Stomach (tissue), 9 donors: ENCODE measurements around the gene PASD1. TPM values are rescaled to one million over a fixed set of nuclear protein-coding genes. Genes with fewer than 3 reads are reported as not detected.

Experiments used
- DNase-seq, 2 donors: peaks; one replicate each; pipeline versions ENCODE4 v3.0.0 to v3.0.0-alpha.2; 2013 to 2019
- H3K27ac ChIP-seq, 5 donors: fragments of 200-600 bp in 4 of 5; sonication (generic) in 4 of 5; one replicate each; pipeline ENCODE4 v1.5.1; 2013 to 2019; ENCODE audit warnings: mild to moderate bottlenecking in 1 of 5, moderate library complexity in 1 of 5
- H3K27me3 ChIP-seq, 3 donors: fragments of 200-600 bp; sonication (generic); one replicate each; pipeline ENCODE4 v1.5.1; 2017 to 2019; ENCODE audit warnings: mixed run types in 1 of 3
- H3K36me3 ChIP-seq, 4 donors: fragments of 200-600 bp; sonication (generic); 1 replicate in 3 of 4; 2 replicates in 1 of 4; pipeline ENCODE4 v1.5.1; 2016 to 2019
- H3K4me1 ChIP-seq, 4 donors: fragments of 200-600 bp; sonication (generic); one replicate each; pipeline ENCODE4 v1.5.1; 2016 to 2019
- H3K4me3 ChIP-seq, 4 donors: fragments of 200-600 bp; sonication (generic) in 3 of 4; one replicate each; pipeline ENCODE4 v1.5.1; 2016 to 2019; ENCODE audit warnings: mild to moderate bottlenecking in 1 of 4
- H3K9me3 ChIP-seq, 4 donors: fragments of 200-600 bp; sonication (generic); one replicate each; pipeline ENCODE4 v1.5.1; 2016 to 2019
- EP300 ChIP-seq: sonication (generic); formaldehyde crosslinking; IDR thresholded peaks from one replicate; pipeline ENCODE4 v1.6.1; 2017; ENCODE audit warnings: antibody characterized with exemption
- POLR2A ChIP-seq, 4 donors: fragments of 450-650 bp; IDR thresholded peaks; one replicate each; pipeline ENCODE4 v1.6.1; 2016; ENCODE audit warnings: antibody characterized with exemption in 4 of 4, control low read depth in 2 of 4, mild to moderate bottlenecking in 1 of 4, moderate library complexity in 1 of 4
- POLR2AphosphoS5 ChIP-seq, 3 donors: sonication (generic); formaldehyde crosslinking; IDR thresholded peaks; one replicate each; pipeline ENCODE4 v1.6.1; 2016; ENCODE audit warnings: antibody characterized with exemption in 3 of 3
- WGBS, 5 donors: extraction: QIAGEN DNeasy Blood & Tissue Kit in 3 of 5; methylation state at CpG; one replicate each; pipeline versions ENCODE4 v1.1.5 to v1.1.7; 2013 to 2018; 5-methylcytosine and 5-hydroxymethylcytosine counted together
- intact Hi-C: fragments of 100-400 bp; cut with DNase I; formaldehyde crosslinking; loops from one replicate; pipeline ENCODE4 v1.15.1; 2023; ENCODE audit warnings: low total_unique reads
- polyA plus RNA-seq, 3 donors: library from polyadenylated mRNA; stranded (reverse); fragments of 200-250 nt; gene quantifications; one replicate each; pipeline ENCODE4 v1.2.3, GENCODE V29; 2013
- total RNA-seq, 5 donors: library from RNA; depleted of rRNA; stranded (reverse); fragments of >200 nt; gene quantifications; one replicate each; pipeline versions ENCODE4 v1.1.0 to v1.2.3, GENCODE V29; 2014 to 2016
- TF ChIP-seq, protein P1 (sequence below), 7 experiments: fragments of 450-650 bp in 4 of 7; fragments of 200-600 bp in 3 of 7; sonication (generic) in 3 of 7; IDR thresholded peaks; one replicate each; pipeline ENCODE4 v1.5.1; 2016 to 2019; ENCODE audit warnings: antibody characterized with exemption in 7 of 7, control low read depth in 2 of 7, mild to moderate bottlenecking in 1 of 7
- donor health status: healthy with polysubstance abuse.
- donor health status: Bipolar disorder and iron deficiency.
- donor health status: healthy.

Gene PASD1
- total and polyA plus RNA-seq, 8 donors = not detected

DNA sequence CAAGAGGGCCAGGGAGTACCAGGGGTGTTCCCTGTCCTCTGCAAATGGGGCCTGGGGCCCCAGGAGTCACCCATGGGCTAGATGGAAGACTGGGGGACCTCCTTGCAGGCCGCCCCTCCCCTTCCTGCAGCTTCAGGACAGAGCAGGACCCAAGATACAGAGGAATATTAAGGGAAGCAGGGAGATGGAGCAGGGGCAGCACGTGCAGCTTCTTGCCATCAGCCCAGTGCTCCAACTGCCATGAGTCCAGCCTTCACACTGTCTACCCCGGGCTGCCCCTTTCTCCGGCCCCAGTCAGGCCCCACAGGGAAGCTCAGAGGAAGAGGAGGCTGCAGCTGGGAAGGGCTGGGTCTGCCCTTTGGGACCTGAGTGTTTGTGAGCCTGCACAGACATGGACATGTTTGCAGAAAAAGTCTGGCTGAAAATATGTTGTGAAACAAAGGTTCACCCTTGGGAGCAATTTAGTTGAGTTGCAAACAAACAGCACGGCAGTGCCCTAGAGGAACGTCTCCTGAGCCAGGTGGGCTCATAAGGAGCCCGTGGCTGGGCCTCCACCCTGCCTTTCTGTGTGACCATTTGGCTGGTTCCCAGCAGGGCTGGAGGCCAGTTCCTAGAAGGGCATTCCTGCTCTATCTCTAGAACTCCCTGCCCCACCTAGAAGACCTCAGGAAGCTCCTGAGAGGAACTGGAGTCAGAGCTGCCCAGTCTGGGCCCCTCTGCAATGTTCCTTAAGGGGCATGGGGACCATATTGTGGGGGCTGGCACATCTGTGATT, 161.3 kb downstream of the PASD1 start:
- H3K4me3 ChIP-seq = no peak overlapping the region
- TF ChIP-seq, protein P1, sequence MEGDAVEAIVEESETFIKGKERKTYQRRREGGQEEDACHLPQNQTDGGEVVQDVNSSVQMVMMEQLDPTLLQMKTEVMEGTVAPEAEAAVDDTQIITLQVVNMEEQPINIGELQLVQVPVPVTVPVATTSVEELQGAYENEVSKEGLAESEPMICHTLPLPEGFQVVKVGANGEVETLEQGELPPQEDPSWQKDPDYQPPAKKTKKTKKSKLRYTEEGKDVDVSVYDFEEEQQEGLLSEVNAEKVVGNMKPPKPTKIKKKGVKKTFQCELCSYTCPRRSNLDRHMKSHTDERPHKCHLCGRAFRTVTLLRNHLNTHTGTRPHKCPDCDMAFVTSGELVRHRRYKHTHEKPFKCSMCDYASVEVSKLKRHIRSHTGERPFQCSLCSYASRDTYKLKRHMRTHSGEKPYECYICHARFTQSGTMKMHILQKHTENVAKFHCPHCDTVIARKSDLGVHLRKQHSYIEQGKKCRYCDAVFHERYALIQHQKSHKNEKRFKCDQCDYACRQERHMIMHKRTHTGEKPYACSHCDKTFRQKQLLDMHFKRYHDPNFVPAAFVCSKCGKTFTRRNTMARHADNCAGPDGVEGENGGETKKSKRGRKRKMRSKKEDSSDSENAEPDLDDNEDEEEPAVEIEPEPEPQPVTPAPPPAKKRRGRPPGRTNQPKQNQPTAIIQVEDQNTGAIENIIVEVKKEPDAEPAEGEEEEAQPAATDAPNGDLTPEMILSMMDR (IDR thresholded peaks at IDR 0.05) = no peak
- TF ChIP-seq POLR2AphosphoS5 (IDR thresholded peaks at IDR 0.05) (no peak), EP300 (no peak), POLR2A (IDR thresholded peaks at IDR 0.05) (no peak)
- H3K4me1 ChIP-seq = peaks cover 0 to 5% (median 0%) of the 10 kb centered on the region in 4 donors
- no peaks in the 10 kb centered on the region for H3K9me3 ChIP-seq
- peaks cover 0 to 14% (median 0%) of the 10 kb centered on the region in 3 donors for H3K27me3 ChIP-seq
- WGBS, 5 donors = 37 to 54% (median 40%) methylated on average over 4 to 7 of the region's 7 CpGs
- DNase-seq = peak in 1 of 2 donors; percentile 61
- H3K27ac ChIP-seq = no peak overlapping the region
- H3K36me3 ChIP-seq = no peaks in the 10 kb centered on the region
- intact Hi-C loops = no loop called here

DNA sequence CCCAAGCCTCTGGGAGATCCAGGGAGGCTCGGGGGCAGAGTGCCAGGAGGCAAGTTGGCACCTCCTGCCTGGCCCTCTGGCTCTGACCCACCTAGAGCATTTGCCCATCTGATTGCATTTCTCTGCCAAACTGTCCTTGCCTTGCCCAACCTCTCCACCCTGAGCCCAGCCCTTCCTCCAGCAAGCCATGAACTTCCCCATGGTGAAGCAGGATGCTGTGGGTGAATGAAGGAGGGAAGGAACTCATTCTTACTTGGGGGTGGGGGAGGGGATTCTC, 161.8 kb downstream of the PASD1 start:
- Histone ChIP-seq H3K4me3 (no peak overlapping the region), H3K4me1 (peaks cover 0 to 5% (median 0%) of the 10 kb centered on the region in 4 donors), H3K27me3 (peaks cover 0 to 14% (median 0%) of the 10 kb centered on the region in 3 donors), H3K9me3 (no peaks in the 10 kb centered on the region), H3K36me3 (no peaks in the 10 kb centered on the region), H3K27ac (no peak overlapping the region)
- intact Hi-C loops = no loop called here
- TF ChIP-seq, protein P1 (IDR thresholded peaks at IDR 0.05) = no peak
- TF ChIP-seq POLR2A (IDR thresholded peaks at IDR 0.05) (no peak), POLR2AphosphoS5 (IDR thresholded peaks at IDR 0.05) (no peak), EP300 (no peak)
- WGBS, 5 donors = 6 to 30% (median 14%) methylated on average over 1 of the region's 1 CpG; no CpG with 5 or more reads in 1 of the 5 donors
- no peak for DNase-seq

Other genes with a start within 250 kb of the PASD1 start
- 10 to 100 TPM in 3 of 5 donors, under 1 TPM in 2; 0.29 to 35.8 (median 12.1) TPM for gene VMA21, start 166.5 kb upstream of the PASD1 start, total RNA-seq
- 1 to 10 TPM; 5.6 to 6.8 (median 6.1) TPM for gene VMA21, start 166.5 kb upstream of the PASD1 start, polyA plus RNA-seq
- 1 to 10 TPM in 1 of 5 donors, under 1 TPM in 1, not detected in 3; 0.14 to 7.3 TPM for gene PRRG3, start 131.8 kb downstream of the PASD1 start, total RNA-seq
- under 1 TPM; 0.10 to 0.15 (median 0.12) TPM for gene PRRG3, start 131.8 kb downstream of the PASD1 start, polyA plus RNA-seq
- gene FATE1, start 152.4 kb downstream of the PASD1 start, total RNA-seq = not detected
- gene FATE1, start 152.4 kb downstream of the PASD1 start, polyA plus RNA-seq = under 1 TPM in 1 of 3 donors, not detected in 2; 0.31 TPM
- gene CNGA2, start 171.1 kb downstream of the PASD1 start, total RNA-seq = not detected
- not detected for gene CNGA2, start 171.1 kb downstream of the PASD1 start, polyA plus RNA-seq